GM21381 (cell line): ENCODE results near the gene MPZL2.

Experiments used
- ATAC-seq: cut with Tn5 transposase; IDR thresholded peaks from one replicate; pipeline ENCODE4 v1.9.1; 2021; ENCODE audit warnings: mild to moderate bottlenecking, moderate library complexity; ENCODE audit not compliant: unreplicated experiment

The MPZL2 gene

DNA sequence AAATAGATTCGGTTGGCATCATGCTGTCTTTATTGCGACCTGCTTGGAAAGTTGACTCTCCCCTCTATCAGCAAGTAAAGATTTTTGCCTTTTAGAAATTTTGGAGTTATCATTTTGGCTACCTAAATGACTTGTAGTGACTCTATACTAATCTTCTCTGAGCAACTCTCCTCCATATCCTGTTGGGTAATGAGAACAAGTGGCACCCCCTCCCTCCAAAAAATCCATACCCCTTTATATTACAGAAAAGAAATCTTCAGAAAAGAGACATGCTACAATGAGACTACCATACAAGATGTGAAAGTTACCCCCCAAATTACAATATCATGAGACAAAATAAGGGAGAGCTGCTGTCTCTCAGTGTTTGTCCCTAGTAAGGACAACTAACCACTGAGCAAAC lies 40.5 kb downstream of the MPZL2 start:
- no peak for ATAC-seq

DNA sequence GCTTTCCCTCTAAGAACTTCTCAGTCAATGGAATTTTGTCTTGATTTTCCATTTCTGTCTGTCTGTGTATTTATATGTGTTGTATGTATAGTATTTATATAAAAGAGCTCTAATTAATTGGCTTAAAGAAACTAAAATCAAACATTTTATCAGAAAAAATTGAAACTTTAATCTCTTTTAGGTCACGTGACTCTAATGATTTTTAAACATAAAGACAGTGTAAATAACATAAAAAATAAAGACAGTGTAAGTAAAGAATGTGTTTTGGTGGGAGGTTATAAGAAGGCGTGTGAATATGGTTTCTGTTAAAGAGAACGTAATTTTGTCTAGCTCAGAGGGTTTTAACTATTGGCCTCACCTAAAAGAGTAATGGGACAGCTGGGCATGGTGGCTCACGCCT lies 41.7 kb downstream of the MPZL2 start:
- no peak for ATAC-seq

DNA sequence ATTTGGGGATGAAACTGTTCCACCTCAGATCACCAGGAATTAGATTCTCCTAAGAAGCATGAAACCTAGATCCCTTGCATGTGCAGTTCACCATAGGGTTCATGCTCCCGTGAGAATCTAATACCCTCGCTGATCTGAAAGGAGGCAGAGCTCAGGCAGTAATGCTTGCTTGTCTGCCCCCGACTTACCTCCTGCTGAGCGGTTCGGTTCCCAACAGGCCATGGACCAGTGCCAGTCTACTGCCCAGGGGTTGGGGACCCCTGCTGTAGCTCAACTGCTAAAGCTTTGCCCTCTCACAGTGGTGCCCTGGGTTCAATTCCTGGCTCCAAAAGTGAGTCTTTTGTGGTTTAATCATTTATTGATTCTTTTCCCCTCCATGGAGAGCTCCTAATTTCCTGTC lies 42.7 kb downstream of the MPZL2 start:
- ATAC-seq, result no peak

DNA sequence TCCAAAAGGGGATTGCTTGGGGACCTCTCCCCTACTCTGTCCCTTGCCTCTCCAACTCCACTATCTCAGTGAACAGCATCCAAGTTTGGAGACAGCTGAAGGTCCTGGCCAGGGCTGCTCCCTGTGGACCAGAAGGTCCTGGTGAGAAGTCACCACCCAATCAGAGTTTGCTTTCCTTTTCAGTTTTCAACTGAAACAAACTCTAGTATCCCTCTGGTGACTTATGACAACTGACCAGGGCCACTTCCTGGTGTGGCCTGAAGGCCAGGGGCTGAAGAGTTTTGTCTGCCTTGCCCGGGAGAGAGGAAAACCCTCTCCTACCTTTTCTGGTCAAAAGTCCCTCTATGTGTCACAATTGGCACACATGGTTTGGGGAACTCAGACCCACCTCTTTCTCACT lies 44.4 kb downstream of the MPZL2 start:
- no peak for ATAC-seq

DNA sequence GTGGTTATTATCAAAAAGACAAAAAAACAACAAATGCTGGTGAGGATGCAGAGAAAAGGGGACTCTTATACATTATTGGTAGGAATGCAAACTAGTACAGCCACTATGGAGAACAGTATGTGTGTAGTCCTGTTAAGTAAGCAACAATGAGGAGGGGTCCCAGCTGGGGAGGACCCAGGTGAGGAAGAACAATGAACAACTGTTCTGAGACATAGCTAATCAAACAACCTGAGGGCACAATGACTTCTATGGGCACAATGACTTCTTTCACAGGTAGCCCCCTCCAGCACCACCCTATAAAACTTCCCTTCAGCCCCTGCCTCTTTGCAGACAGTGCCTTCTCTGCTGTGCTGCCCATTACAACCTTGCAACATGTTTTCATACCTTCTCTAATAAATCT lies 44.9 kb downstream of the MPZL2 start:
- ATAC-seq, result no peak

DNA sequence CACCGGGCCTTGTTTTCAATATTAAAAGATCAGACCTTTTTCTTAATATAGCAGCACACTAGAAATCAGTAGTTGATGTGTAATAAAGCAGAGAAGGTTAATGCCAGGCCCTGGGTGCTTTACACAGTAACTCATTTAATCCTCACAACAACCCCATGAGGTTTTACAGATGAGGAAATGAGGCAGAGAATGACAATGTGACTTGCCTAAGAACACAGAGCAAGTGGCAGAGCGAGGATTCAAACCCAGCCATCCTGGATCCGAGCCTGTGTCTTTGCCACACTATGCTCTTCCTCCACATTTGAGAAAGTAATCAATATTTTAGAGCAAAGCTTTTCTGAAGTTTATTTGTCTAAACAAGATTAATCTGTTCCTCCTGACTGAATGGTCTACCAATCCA lies 46.5 kb downstream of the MPZL2 start:
- ATAC-seq, result no peak

DNA sequence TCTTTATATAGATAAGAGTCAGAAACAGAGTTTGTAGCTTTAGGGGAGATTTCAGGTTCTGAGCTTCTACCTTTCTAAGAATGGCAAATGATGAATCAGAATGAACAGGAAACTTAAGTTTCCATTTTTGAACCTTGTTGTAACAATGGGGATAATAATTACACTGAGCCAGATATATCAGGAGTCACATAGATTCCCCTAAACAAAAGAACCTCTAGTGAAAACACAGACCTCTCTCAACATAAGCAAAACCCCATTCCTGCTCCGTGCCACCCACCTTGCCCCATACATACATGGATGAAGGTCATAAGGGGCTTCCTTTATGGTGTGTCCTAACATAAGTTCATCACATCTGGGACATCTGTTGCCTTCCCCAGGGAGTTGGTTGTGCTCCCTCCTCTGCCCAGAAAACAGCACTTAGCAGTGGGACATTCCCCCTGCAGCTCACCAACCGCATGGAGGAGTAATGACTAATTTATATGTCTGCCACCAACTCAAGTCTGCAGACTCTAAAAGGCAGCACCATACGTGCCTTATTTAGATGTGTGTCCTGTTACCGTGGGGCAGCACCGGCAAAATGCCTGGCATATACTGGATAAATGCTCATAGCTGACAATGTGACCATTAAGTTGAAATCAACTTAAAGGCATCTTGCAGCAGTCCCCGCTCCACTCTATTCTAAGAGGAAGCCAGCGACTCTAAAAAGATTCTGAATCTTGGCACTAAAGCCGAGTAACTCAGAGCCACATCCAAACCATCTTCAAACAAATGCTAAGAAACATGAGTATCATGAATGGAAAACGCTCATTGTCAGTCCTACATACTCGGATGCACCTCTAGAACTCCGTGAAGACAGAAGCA lies 47.2 kb downstream of the MPZL2 start:
- ATAC-seq, result peak; percentile 39

DNA sequence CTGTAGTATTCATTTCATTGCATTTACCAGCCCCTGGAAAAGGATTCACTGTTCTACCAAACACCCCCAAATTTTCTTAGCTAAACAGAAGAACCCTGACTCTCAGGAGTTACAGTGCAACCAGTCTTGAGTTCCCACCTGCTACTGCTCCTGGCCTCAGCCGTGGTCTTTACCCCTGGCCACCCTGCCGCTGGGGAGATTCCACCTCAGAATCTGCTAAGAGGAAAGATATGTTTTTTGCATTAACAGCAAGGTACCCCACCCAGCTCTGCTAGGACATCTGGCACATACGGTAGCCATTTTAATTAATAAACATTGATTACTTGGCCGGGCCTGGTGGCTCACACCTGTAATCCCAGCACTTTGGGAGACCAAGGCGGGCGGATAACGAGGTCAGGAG lies 48.3 kb downstream of the MPZL2 start:
- no peak for ATAC-seq

DNA sequence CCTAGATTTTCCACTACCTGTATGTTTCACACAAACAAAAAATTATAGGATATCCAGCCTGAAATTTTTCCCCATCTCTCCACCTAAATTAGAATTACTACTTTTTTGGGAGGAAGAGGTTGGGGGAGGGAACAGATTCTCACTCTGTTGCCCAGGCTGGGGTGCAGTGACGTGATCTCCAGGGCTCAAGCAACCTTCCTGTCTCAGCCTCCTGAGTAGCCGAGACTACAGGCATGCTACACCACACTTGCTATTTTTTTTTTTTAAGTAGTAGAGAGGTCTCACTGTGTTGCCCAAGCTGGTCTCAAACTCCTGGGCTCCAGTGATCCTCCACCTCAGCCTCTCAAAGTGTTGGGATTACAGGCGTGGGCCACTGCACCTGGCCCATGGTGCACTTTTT lies 48.8 kb downstream of the MPZL2 start:
- no peak for ATAC-seq

DNA sequence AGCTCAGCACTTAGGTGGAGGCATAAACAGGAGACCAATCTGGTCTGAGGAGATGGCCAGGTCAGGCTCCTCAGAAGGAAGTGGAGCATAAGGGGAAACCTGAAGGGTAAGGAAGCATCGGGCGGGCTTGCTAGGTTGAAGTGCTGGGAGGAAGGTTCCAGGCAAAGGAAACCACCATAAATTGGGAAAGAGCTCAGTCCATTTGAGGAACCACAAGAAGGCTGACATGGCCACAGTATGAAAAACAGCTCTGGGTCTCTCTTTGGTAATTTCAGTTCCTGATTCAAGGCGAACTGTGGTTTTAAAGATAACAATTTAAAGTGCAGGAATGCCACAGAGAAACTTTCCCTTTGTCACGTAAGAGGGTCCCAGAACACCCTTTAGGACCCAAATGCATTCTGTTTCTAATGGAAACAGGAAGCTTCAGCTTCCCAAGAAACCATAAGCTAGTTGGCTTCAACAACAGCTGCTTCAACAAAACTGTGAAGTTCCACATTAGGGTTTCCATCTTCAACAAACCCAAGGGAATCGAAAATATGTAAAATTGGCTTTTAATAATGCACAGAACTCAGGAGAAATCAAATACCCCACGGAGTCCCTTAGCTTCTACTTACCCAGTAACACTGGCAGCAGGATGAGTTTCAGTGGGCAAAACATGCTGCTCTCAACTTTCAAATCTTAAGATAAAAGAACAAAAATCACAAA lies 49.7 kb downstream of the MPZL2 start:
- no peak for ATAC-seq

DNA sequence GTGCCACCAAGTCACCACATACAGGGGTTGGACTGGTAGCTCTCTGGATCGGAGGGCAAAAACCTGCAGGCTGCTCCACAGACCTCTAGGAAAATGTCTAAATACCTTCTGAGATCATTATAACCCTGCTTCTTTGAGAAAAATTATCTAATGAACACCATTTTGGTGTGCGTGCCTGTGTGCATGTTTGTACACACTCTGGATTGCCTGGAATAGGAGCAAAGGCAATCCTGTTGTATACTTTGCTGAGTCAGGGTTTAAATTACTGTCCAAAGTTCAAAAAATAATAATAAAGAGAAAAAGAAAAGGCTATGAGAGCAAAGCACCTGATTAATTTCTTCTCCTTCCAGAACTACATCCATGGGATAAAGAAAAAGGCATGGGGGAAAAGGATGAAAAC lies 50.3 kb downstream of the MPZL2 start:
- no peak for ATAC-seq

DNA sequence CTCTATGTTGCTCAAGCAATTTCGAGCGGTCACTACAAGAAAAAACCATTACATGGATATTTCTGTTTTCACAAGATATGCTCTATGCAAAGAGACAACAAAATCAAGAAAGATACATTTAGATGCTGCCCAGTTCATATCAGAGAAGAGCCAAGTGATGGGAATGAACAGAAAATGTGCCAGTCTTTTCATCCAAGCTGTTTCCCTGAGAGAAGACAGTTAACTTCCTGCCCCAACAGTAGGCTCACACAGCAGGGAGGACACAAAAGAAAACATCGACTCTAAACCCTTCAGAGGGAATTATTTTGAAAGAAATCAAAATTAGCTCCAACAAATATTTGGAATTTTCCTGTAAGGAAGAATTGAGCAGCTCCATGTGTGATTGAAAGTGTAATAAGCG lies 50.9 kb downstream of the MPZL2 start:
- no peak for ATAC-seq

DNA sequence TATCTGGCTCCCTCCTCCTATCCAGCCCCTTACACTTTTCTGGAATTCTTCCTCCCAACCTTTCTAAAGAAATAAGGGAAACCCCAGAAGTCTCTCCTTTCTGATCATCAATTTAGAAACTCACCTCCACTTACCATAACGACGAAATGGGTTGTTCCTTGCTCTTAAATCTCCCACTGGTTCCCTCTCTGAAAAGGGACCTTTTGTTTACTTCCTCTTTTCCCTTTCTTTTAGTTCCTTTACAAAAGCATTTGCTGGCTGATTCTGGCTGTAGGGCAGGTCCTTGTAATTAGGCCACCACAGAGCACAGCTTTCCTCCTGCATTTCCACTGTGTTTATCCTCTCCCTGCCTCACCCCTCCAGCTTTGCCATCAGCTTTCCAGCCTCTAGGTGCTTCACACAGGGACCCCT lies 51.3 kb downstream of the MPZL2 start:
- no peak for ATAC-seq

DNA sequence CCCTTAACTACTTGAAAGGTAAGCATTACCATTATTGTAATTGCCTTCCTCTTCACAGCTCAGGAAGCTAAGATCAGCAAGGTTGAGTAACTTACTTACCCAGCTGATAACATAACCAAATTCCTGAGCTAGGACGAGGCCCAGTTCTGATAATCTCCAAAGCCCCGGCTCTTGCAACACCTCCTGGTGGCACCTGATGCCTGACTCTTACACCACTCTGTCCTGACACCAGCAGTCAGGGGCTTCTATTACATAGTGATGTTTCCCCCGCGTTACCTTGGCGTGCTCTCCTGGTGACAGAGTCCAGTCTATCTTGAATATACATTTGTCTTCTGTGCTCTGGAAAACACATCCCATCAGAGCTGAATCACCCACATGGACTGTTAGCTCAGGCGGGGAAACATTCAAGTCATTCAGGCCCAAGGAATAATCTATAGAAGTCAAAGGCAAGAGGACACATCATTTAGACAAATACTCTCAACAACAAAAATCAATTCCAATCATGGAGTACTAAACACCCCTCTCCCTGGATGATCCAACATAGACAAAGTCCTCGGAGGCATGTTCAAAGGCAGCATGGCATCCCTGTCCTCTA lies 51.9 kb downstream of the MPZL2 start:
- ATAC-seq, result no peak

DNA sequence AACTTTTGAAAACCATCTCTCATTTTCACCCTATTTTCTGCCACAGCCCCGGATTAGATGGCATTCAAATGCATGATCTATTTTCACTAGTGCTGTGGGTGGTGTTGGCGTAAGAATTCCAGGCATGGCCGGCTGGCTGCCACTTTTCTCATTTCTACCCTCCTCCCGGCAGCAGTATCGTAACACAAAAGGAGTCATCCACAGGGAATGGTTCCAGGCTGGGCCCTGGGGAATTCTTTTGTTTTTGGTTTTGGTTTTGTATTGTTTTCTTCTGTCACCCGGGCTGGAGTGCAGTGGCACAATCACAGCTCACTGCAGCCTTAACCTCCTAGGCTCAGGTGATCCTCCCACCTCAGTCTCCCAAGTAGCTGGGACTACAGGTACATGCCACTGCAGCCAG lies 53.1 kb downstream of the MPZL2 start:
- no peak for ATAC-seq

DNA sequence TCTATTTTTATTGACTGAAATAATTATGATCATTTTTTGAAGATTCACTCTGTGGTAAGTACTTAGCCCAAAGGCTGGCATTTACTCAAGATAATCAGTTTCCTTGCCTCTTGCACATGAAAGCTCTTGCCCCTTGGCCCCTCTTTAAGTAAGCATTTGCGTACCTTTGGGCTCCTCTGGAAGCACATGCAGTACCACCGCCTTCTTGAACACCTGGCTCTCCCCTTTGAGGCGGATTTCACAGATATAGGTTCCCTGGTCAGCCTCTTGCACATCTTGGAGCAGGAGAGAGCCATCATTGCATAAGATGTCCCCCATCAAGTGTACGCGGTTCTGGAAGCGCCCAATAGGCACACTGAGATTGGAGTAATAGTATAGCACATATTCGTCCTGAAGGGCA lies 53.8 kb downstream of the MPZL2 start:
- ATAC-seq, result no peak

DNA sequence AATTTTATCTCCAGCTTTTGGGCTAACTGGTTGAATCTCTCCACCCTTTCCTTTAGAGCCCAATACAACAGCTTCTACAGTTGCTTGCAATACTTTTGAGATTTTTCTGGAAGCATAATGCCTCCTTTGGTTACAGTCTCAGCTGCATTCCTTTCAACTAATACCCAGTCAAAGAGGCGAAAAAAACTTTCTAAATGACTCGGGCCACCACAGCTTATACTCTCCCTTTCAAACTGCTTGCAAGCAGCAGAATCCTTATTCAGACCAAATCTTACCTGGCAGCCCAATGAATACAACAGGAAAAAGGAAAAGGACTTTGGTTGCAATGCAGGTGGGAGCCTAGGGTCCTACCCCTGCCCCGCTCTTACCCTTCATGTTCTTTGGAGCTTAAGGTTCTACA lies 55.1 kb downstream of the MPZL2 start:
- no peak for ATAC-seq

DNA sequence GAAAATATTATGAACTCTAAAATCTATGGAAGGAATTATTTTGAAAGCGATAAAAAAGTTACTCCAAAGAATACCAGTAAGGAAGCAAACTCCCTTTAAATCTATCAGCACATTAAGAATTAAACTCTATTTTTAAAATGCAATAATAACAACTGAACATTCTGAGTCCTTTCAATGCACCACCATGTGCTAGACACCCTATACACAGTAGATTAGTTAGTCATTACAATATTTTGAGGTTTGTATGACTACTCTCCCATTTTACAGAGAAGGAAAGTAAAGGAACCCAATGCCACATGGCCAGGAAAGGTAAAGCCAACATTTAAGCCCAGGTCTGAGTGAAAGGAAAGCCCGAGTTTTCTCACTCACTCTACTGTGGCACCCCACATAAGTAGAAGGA lies 57.0 kb downstream of the MPZL2 start:
- ATAC-seq, result no peak

DNA sequence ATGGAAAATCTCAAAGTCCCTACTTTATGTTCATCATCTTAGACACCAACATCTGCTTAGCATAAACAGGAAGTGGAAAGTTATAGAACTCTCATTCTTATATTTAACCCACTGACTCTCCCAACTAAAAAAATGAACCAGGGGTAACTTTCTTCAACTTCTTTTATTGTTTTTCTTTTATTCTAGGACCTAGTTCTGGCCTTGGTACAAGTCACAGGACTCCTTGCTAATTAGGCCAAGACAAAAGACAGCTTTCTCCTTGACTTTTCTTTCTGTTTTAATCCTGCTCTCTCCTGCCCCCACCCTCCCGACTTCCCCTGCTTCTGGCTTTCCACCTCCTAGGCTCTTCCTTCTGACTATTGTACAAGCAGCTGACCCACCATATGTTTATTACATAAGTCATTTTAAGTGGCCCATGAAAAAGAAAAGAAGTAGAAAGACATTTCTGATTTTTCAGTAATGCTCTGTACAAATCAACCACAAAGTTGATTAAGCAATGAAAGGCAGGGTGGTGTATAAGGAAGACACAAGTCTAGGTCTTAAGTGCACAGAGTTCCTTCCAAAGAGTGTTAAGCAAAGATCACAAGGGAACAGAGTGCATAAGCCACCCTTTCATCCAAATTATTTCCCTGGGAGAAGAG lies 57.6 kb downstream of the MPZL2 start:
- ATAC-seq, result no peak

DNA sequence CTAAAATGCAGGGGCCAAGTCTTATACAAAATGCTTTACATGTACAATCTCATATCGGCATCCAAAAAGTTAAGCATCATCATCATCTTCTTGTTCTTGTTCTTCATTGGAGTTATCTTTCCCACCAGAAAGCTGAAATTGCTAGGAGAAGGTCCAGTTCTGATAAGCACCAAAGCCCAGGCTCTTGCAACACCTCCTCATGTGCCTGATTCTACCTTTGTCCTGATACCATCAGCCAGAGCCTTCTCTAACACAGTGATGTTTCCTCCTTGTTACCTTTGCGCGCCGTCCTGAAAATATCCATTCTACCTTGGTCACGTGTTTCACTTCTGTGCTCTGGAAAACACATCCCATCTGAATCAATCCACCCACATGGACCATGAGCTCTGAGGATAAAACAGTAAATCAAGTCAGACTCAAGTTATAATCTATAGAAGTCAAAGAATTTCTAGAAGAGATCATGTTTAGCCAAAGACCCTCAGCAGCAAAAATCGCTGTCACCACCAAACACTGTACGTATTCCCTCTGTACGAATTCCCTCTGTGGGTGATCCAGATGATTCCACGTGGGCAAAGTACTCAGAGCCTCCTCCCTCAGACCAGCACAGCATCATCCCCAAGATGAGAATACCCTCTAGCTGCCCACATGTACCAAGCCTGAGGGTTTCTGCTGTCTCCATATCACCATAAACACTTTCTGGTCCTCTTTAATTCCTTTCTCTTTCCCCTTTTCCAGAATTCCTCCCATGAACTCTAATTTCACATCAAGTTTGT lies 58.3 kb downstream of the MPZL2 start:
- ATAC-seq, result no peak
